ENCODE measurements around the gene FRMPD4. TPM values are rescaled to one million over a fixed set of nuclear protein-coding genes. Genes with fewer than 3 reads are reported as not detected.

Gene FRMPD4
- total RNA-seq, 1 donor from 2014 or later, result 0.54 TPM

DNA sequence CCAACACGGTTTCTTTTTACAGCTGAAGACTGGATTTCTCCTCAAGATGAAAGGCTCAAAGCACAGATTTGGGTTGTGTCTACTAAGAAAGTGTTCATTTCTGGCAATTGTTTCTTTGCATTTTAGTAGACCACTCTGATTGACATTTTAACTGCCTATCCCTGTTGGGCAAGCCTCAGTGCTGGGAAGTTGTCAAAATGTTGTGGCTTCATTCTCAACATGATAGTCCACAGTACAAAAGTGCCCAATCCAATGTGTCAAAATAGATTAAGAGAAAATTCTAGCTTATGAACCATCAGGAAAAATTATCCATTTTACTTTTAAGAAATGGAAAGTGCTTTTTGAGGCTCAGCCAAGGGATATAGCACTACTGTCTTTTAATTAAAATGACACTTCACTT, 329.0 kb downstream of the FRMPD4 start:
- H3K4me3 ChIP-seq (ENCODE audit: insufficient read depth, low read depth, low read length), result no peak overlapping the region
- H3K9ac ChIP-seq (ENCODE audit: low read length), result no peak overlapping the region
- H3K4me3 Mint-ChIP-seq (ENCODE audit: unreplicated experiment), result no peak overlapping the region
- H3K4me1 ChIP-seq (ENCODE audit: insufficient read depth, low read length), result no peaks in the 10 kb centered on the region
- peak; percentile 43 for FAIRE-seq
- H3K9me3 Mint-ChIP-seq (ENCODE audit: unreplicated experiment), result no peaks in the 10 kb centered on the region
- no peak overlapping the region for H2AFZ ChIP-seq (ENCODE audit: low read depth, low read length)
- H3K36me3 Mint-ChIP-seq (ENCODE audit: low read depth, unreplicated experiment), result no peaks in the 10 kb centered on the region
- no peak overlapping the region for H3K27ac Mint-ChIP-seq (ENCODE audit: unreplicated experiment)
- H4K20me1 ChIP-seq (ENCODE audit: insufficient read depth, low read length), result no peaks in the 10 kb centered on the region
- H3K36me3 ChIP-seq (ENCODE audit: insufficient read depth, low read length), result no peaks in the 10 kb centered on the region
- no peak overlapping the region for H3K27ac ChIP-seq (ENCODE audit: low read depth, low read length)
- no peaks in the 10 kb centered on the region for H3K79me2 ChIP-seq (ENCODE audit: insufficient read depth, low read length)
- no peaks in the 10 kb centered on the region for H3K9me3 ChIP-seq (ENCODE audit: insufficient read depth, low read depth, low read length)
- no peaks in the 10 kb centered on the region for H3K27me3 Mint-ChIP-seq (ENCODE audit: low read depth, unreplicated experiment)
- no peaks in the 10 kb centered on the region for H3K4me1 Mint-ChIP-seq (ENCODE audit: low read depth, unreplicated experiment)
- H3K4me2 ChIP-seq (ENCODE audit: low read length), result no peak overlapping the region
- DNase-seq (ENCODE audit: low read depth), result no peak
- TF ChIP-seq, protein P1, sequence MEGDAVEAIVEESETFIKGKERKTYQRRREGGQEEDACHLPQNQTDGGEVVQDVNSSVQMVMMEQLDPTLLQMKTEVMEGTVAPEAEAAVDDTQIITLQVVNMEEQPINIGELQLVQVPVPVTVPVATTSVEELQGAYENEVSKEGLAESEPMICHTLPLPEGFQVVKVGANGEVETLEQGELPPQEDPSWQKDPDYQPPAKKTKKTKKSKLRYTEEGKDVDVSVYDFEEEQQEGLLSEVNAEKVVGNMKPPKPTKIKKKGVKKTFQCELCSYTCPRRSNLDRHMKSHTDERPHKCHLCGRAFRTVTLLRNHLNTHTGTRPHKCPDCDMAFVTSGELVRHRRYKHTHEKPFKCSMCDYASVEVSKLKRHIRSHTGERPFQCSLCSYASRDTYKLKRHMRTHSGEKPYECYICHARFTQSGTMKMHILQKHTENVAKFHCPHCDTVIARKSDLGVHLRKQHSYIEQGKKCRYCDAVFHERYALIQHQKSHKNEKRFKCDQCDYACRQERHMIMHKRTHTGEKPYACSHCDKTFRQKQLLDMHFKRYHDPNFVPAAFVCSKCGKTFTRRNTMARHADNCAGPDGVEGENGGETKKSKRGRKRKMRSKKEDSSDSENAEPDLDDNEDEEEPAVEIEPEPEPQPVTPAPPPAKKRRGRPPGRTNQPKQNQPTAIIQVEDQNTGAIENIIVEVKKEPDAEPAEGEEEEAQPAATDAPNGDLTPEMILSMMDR (IDR thresholded peaks at IDR 0.05; ENCODE audit: insufficient read depth, low read depth, low read length), result no peak
- no peak for TF ChIP-seq EZH2 (IDR thresholded peaks at IDR 0.05; ENCODE audit: insufficient read depth, low read length)
- H3K27me3 ChIP-seq (ENCODE audit: insufficient read depth, low read length), result no peaks in the 10 kb centered on the region

DNA sequence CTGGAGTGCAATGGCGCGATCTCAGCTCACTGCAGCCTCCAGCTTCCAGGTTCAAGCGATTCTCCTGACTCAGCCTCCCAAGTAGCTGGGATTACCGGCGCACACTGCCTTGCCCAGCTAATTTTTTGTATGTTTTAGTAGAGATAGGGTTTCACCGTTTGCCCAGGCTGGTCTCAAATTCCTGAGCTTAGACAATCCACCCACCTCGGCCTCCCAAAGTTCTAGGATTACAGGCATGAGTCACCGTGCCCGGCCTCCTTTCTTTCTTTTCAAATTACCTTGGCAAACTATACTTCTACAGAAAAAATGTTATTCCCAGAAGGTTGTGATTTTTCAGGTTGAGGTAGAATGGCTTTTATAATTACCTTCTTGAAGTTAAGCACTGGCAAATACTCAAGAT, 331.0 kb downstream of the FRMPD4 start:
- TF ChIP-seq, protein P1 (IDR thresholded peaks at IDR 0.05; ENCODE audit: insufficient read depth, low read depth, low read length), result no peak
- no peak for TF ChIP-seq EZH2 (IDR thresholded peaks at IDR 0.05; ENCODE audit: insufficient read depth, low read length)
- peak; percentile 6 for DNase-seq (ENCODE audit: low read depth)
- no peak overlapping the region for H2AFZ ChIP-seq (ENCODE audit: low read depth, low read length)
- no peak overlapping the region for H3K4me3 ChIP-seq (ENCODE audit: insufficient read depth, low read depth, low read length)
- H3K27me3 Mint-ChIP-seq (ENCODE audit: low read depth, unreplicated experiment), result no peaks in the 10 kb centered on the region
- no peaks in the 10 kb centered on the region for H3K9me3 ChIP-seq (ENCODE audit: insufficient read depth, low read depth, low read length)
- no peaks in the 10 kb centered on the region for H3K36me3 Mint-ChIP-seq (ENCODE audit: low read depth, unreplicated experiment)
- no peaks in the 10 kb centered on the region for H3K4me1 Mint-ChIP-seq (ENCODE audit: low read depth, unreplicated experiment)
- H3K36me3 ChIP-seq (ENCODE audit: insufficient read depth, low read length), result no peaks in the 10 kb centered on the region
- H3K9ac ChIP-seq (ENCODE audit: low read length), result no peak overlapping the region
- no peak overlapping the region for H3K4me2 ChIP-seq (ENCODE audit: low read length)
- no peak overlapping the region for H3K27ac Mint-ChIP-seq (ENCODE audit: unreplicated experiment)
- no peaks in the 10 kb centered on the region for H3K27me3 ChIP-seq (ENCODE audit: insufficient read depth, low read length)
- FAIRE-seq, result no peak
- no peak overlapping the region for H3K4me3 Mint-ChIP-seq (ENCODE audit: unreplicated experiment)
- H3K27ac ChIP-seq (ENCODE audit: low read depth, low read length), result no peak overlapping the region
- no peaks in the 10 kb centered on the region for H3K79me2 ChIP-seq (ENCODE audit: insufficient read depth, low read length)
- H3K9me3 Mint-ChIP-seq (ENCODE audit: unreplicated experiment), result no peaks in the 10 kb centered on the region
- no peaks in the 10 kb centered on the region for H3K4me1 ChIP-seq (ENCODE audit: insufficient read depth, low read length)
- no peaks in the 10 kb centered on the region for H4K20me1 ChIP-seq (ENCODE audit: insufficient read depth, low read length)

DNA sequence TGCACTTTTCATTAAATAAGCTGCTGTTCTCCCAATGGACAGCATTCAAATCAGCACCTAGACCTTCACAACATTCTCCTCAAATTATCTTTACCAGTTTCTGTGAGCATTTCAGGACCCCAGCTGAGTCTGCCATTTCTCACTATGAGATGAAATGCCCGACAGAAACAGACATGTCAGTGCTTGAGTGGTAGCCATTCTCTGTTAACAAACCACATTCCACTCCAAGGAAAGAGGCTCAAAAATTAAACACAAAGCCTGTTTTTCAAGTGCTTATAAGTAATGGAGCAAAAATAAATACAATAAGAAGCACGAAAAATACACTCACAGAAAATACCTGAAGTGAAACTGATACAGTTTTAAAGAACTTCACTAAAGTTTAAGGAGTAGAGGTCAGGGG, 332.8 kb downstream of the FRMPD4 start:
- no peaks in the 10 kb centered on the region for H3K27me3 ChIP-seq (ENCODE audit: insufficient read depth, low read length)
- no peak overlapping the region for H3K27ac ChIP-seq (ENCODE audit: low read depth, low read length)
- Mint-ChIP-seq H3K36me3 (ENCODE audit: low read depth, unreplicated experiment) (no peaks in the 10 kb centered on the region), H3K4me3 (ENCODE audit: unreplicated experiment) (no peak overlapping the region), H3K4me1 (ENCODE audit: low read depth, unreplicated experiment) (no peaks in the 10 kb centered on the region), H3K9me3 (ENCODE audit: unreplicated experiment) (no peaks in the 10 kb centered on the region), H3K27ac (ENCODE audit: unreplicated experiment) (no peak overlapping the region), H3K27me3 (ENCODE audit: low read depth, unreplicated experiment) (no peaks in the 10 kb centered on the region)
- H2AFZ ChIP-seq (ENCODE audit: low read depth, low read length), result no peak overlapping the region
- no peak overlapping the region for H3K4me3 ChIP-seq (ENCODE audit: insufficient read depth, low read depth, low read length)
- H4K20me1 ChIP-seq (ENCODE audit: insufficient read depth, low read length), result no peaks in the 10 kb centered on the region
- H3K9ac ChIP-seq (ENCODE audit: low read length), result no peak overlapping the region
- H3K36me3 ChIP-seq (ENCODE audit: insufficient read depth, low read length), result no peaks in the 10 kb centered on the region
- H3K79me2 ChIP-seq (ENCODE audit: insufficient read depth, low read length), result no peaks in the 10 kb centered on the region
- no peaks in the 10 kb centered on the region for H3K9me3 ChIP-seq (ENCODE audit: insufficient read depth, low read depth, low read length)
- FAIRE-seq (no peak), DNase-seq (ENCODE audit: low read depth) (no peak)
- TF ChIP-seq EZH2 (IDR thresholded peaks at IDR 0.05; ENCODE audit: insufficient read depth, low read length), result no peak
- TF ChIP-seq, protein P1 (IDR thresholded peaks at IDR 0.05; ENCODE audit: insufficient read depth, low read depth, low read length), result no peak
- no peak overlapping the region for H3K4me2 ChIP-seq (ENCODE audit: low read length)
- H3K4me1 ChIP-seq (ENCODE audit: insufficient read depth, low read length), result no peaks in the 10 kb centered on the region

All from astrocyte (in vitro differentiated cells and primary cell).